ENCODE data around the gene PRR15L. TPM values are rescaled to one million over a fixed set of nuclear protein-coding genes. Genes with fewer than 3 reads are reported as not detected.

The PRR15L gene
- polyA plus RNA-seq, 3 donors, result not detected

GRCh38 chr17:47982091-47982617, 24.5 kb upstream of the PRR15L start:
- H3K4me3 Mint-ChIP-seq, result no peak overlapping the region
- Histone ChIP-seq H3K4me3 (replicated peaks in 1 of 3; ENCODE audit: low read depth in 2 of 3, low read length in 3 of 3) (no peak overlapping the region), H2AFZ (ENCODE audit: insufficient read depth, low read depth, low read length, poor library complexity, severe bottlenecking) (no peak overlapping the region), H3K79me2 (ENCODE audit: insufficient read depth, low read length) (no peaks in the 10 kb centered on the region), H3K4me1 (ENCODE audit: control insufficient read depth in 1 of 2, insufficient read depth in 2 of 2, low read length in 2 of 2) (peaks cover 19 to 50% of the 10 kb centered on the region in 2 donors), H4K20me1 (ENCODE audit: insufficient read depth, low read length) (no peaks in the 10 kb centered on the region), H3K9me3 (replicated peaks in 1 of 2; ENCODE audit: control insufficient read depth in 1 of 2, insufficient read depth in 1 of 2, low read length in 2 of 2) (no peaks in the 10 kb centered on the region), H3K27me3 (ENCODE audit: control insufficient read depth in 2 of 2, insufficient read depth in 2 of 2, low read length in 2 of 2) (no peaks in the 10 kb centered on the region), H3K4me2 (replicated peaks; ENCODE audit: extremely low read depth, low read length, poor library complexity, severe bottlenecking) (no peak overlapping the region), H3K27ac (ENCODE audit: low read depth in 1 of 2, low read length in 2 of 2) (no peak overlapping the region), H3K36me3 (replicated peaks in 1 of 2; ENCODE audit: control insufficient read depth in 1 of 2, insufficient read depth in 2 of 2, low read length in 2 of 2) (peaks cover 64 to 84% of the 10 kb centered on the region in 2 donors), H3K9ac (ENCODE audit: insufficient read depth, low read length, poor library complexity, severe bottlenecking) (no peak overlapping the region)
- H3K27ac Mint-ChIP-seq, result no peak overlapping the region
- peaks cover 73 to 89% of the 10 kb centered on the region in 2 donors for H3K36me3 Mint-ChIP-seq
- peaks cover 49% of the 10 kb centered on the region for H3K4me1 Mint-ChIP-seq
- H3K9me3 Mint-ChIP-seq, result peaks cover 0 to 2% (median 0%) of the 10 kb centered on the region in 7 donors
- 90% methylated on average over 3 of the region's 14 CpGs for WGBS (ENCODE audit: insufficient coverage)
- intact Hi-C loops (cut with micrococcal nuclease), result loop anchor here in 1 of 2 donors (5.0 kb wide), 1 partner anchor 95 kb away; no protein-coding TSS in a partner anchor
- TF ChIP-seq CTCF (IDR thresholded peaks at IDR 0.05), result no peak
- no peak for DNase-seq
- peaks cover 0 to 2% (median 1%) of the 10 kb centered on the region in 3 donors for H3K27me3 Mint-ChIP-seq (ENCODE audit: low read depth in 3 of 3)

GRCh38 chr17:47981462-47981861, 23.8 kb upstream of the PRR15L start:
- H3K9me3 Mint-ChIP-seq, result peaks cover 0 to 2% (median 0%) of the 10 kb centered on the region in 7 donors
- Histone ChIP-seq H3K4me1 (ENCODE audit: control insufficient read depth in 1 of 2, insufficient read depth in 2 of 2, low read length in 2 of 2) (peaks cover 19 to 50% of the 10 kb centered on the region in 2 donors), H3K36me3 (replicated peaks in 1 of 2; ENCODE audit: control insufficient read depth in 1 of 2, insufficient read depth in 2 of 2, low read length in 2 of 2) (peaks cover 68 to 90% of the 10 kb centered on the region in 2 donors), H3K27me3 (ENCODE audit: control insufficient read depth in 2 of 2, insufficient read depth in 2 of 2, low read length in 2 of 2) (no peaks in the 10 kb centered on the region), H3K9me3 (replicated peaks in 1 of 2; ENCODE audit: control insufficient read depth in 1 of 2, insufficient read depth in 1 of 2, low read length in 2 of 2) (no peaks in the 10 kb centered on the region), H2AFZ (ENCODE audit: insufficient read depth, low read depth, low read length, poor library complexity, severe bottlenecking) (no peak overlapping the region), H3K4me2 (replicated peaks; ENCODE audit: extremely low read depth, low read length, poor library complexity, severe bottlenecking) (no peak overlapping the region), H3K79me2 (ENCODE audit: insufficient read depth, low read length) (no peaks in the 10 kb centered on the region), H3K27ac (ENCODE audit: low read depth in 1 of 2, low read length in 2 of 2) (no peak overlapping the region), H3K9ac (ENCODE audit: insufficient read depth, low read length, poor library complexity, severe bottlenecking) (no peak overlapping the region), H4K20me1 (ENCODE audit: insufficient read depth, low read length) (no peaks in the 10 kb centered on the region), H3K4me3 (replicated peaks in 1 of 3; ENCODE audit: low read depth in 2 of 3, low read length in 3 of 3) (no peak overlapping the region)
- peaks cover 0 to 2% (median 1%) of the 10 kb centered on the region in 3 donors for H3K27me3 Mint-ChIP-seq (ENCODE audit: low read depth in 3 of 3)
- intact Hi-C loops (cut with micrococcal nuclease), result loop anchor here in 1 of 2 donors (5.0 kb wide), 1 partner anchor 96 kb away; no protein-coding TSS in a partner anchor
- H3K4me3 Mint-ChIP-seq, result no peak overlapping the region
- H3K4me1 Mint-ChIP-seq, result peaks cover 49% of the 10 kb centered on the region
- DNase-seq, result peak in 1 of 3 donors; percentile 14
- peak overlapping the region in 3 of 7 donors; percentile 32 to 68 (median 35) for H3K27ac Mint-ChIP-seq
- no peak for TF ChIP-seq CTCF (IDR thresholded peaks at IDR 0.05)
- peaks cover 75 to 96% of the 10 kb centered on the region in 2 donors for H3K36me3 Mint-ChIP-seq
- 19% methylated on average over 4 of the region's 9 CpGs for WGBS (ENCODE audit: insufficient coverage)
